ENCODE measurements around the gene TMPRSS4. TPM values are rescaled to one million over a fixed set of nuclear protein-coding genes. Genes with fewer than 3 reads are reported as not detected.

Gene TMPRSS4, protein sequence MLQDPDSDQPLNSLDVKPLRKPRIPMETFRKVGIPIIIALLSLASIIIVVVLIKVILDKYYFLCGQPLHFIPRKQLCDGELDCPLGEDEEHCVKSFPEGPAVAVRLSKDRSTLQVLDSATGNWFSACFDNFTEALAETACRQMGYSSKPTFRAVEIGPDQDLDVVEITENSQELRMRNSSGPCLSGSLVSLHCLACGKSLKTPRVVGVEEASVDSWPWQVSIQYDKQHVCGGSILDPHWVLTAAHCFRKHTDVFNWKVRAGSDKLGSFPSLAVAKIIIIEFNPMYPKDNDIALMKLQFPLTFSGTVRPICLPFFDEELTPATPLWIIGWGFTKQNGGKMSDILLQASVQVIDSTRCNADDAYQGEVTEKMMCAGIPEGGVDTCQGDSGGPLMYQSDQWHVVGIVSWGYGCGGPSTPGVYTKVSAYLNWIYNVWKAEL
- not detected in 2 replicates for total RNA-seq (2012; rRNA removed)

DNA sequence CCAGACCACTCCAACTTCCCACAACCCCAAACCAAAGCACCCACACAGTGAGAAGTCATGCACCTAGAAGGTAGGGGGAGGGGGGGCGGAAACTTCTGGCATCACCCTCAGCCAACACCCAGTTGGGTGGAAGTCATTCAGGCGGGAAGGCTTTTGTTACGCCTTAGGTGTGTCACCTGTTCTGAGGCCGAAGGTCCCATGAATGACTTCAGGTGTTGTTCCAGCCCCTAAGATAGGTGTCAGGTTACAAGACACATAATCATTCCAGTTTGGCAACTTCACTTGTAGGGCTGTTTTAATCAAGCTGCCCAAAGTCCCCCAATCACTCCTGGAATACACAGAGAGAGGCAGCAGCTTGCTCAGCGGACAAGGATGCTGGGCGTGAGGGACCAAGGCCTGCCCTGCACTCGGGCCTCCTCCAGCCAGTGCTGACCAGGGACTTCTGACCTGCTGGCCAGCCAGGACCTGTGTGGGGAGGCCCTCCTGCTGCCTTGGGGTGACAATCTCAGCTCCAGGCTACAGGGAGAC lies at the start of gene TMPRSS4:
Gene TMPRSS4 (plus strand): TSS at position 325 of the 528 bp plus-strand sequence. CDS start 225 bp downstream, outside the sequence.
- no peaks in the 10 kb centered on the region for H3K9me3 ChIP-seq (replicated peaks; ENCODE audit: low read length)
- peaks cover 9% of the 10 kb centered on the region for H3K27me3 ChIP-seq (ENCODE audit: control insufficient read depth, insufficient read depth, low read length)

DNA sequence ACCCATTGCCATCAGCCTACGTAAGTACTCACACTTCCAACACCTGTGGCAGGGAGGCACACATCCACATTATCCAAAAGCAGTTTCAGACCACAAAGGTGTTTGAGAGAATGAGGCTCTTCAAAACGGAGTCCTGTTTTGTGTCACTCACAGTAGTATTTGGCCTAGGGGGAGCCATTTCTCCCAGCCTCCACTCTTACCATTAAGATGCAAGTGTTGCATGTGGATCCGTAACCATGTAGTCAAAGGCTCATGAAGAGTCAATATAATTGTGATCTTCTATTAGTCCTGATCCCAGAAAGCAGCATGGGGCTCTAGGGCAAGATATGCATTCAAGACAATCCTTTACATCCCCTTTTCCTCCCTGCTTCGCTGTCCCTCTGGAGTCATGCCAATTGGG lies 49.2 kb upstream of the TMPRSS4 start:
- H3K9ac ChIP-seq (ENCODE audit: low read depth, low read length): no peak overlapping the region
- no peaks in the 10 kb centered on the region for H3K9me3 ChIP-seq (replicated peaks; ENCODE audit: low read length)
- no peaks in the 10 kb centered on the region for H3K36me3 ChIP-seq (ENCODE audit: insufficient read depth, low read length)
- no peaks in the 10 kb centered on the region for H3K4me1 ChIP-seq (ENCODE audit: control insufficient read depth, insufficient read depth, low read length)
- H3K4me2 ChIP-seq (ENCODE audit: low read length): no peak overlapping the region
- H3K27me3 ChIP-seq (ENCODE audit: control insufficient read depth, insufficient read depth, low read length): no peaks in the 10 kb centered on the region
- no peak overlapping the region for H3K4me3 ChIP-seq (ENCODE audit: low read length)

More for the DNA sequence above, at the start of gene TMPRSS4:
- Histone ChIP-seq H3K9ac (ENCODE audit: low read depth, low read length) (no peak within 1 kb of the TSS), H3K4me2 (ENCODE audit: low read length) (no peak within 1 kb of the TSS), H3K36me3 (ENCODE audit: insufficient read depth, low read length) (no peaks in the 10 kb centered on the region), H3K4me3 (ENCODE audit: low read length) (no peak within 1 kb of the TSS), H3K4me1 (ENCODE audit: control insufficient read depth, insufficient read depth, low read length) (no peaks in the 10 kb centered on the region)

DNA sequence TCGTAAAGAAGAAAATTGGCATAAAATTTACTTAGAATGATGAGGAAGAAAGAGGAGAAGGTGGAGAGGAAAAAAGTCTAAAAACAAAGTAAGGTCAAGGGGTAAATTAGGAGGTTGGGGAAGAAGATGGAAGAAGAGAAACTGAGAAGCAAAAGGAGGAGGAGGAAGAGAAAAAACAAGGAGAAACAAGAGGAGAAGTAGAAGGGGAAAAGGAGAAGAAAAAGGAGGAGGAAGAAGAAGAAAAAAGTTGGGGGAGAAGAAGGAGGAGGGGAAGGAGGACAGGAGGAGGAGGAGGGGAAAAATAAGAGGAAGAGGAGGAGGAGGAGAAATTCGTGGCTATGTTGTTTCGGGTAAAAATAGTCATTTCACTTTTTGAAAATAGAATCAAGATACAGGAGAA lies 48.3 kb upstream of the TMPRSS4 start:
- Histone ChIP-seq H3K9ac (ENCODE audit: low read depth, low read length) (no peak overlapping the region), H3K4me3 (ENCODE audit: low read length) (no peak overlapping the region), H3K4me1 (ENCODE audit: control insufficient read depth, insufficient read depth, low read length) (no peaks in the 10 kb centered on the region), H3K9me3 (replicated peaks; ENCODE audit: low read length) (no peaks in the 10 kb centered on the region), H3K27me3 (ENCODE audit: control insufficient read depth, insufficient read depth, low read length) (no peaks in the 10 kb centered on the region), H3K36me3 (ENCODE audit: insufficient read depth, low read length) (no peaks in the 10 kb centered on the region), H3K4me2 (ENCODE audit: low read length) (no peak overlapping the region)

DNA sequence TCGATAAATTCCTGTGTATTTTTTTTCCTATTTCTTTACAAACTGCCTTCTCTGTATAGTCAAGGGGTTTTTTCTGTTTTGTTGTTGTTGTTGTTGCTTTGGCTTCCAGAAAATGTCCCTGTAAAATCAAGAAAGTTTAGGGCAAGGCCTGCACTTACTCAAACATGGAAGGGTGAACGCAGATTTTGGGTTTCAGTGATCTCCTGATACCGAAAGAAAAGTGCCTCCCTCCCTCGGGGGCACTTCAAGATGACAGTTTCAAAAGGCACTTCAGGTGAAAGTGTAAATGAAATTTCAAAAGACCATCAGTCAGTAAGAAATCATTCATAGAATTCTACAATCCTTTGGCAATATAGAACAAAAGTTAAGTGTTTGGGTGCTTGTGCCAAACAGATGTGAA lies 43.4 kb upstream of the TMPRSS4 start:
- no peak overlapping the region for H3K9ac ChIP-seq (ENCODE audit: low read depth, low read length)
- no peaks in the 10 kb centered on the region for H3K27me3 ChIP-seq (ENCODE audit: control insufficient read depth, insufficient read depth, low read length)
- H3K4me2 ChIP-seq (ENCODE audit: low read length): no peak overlapping the region

DNA sequence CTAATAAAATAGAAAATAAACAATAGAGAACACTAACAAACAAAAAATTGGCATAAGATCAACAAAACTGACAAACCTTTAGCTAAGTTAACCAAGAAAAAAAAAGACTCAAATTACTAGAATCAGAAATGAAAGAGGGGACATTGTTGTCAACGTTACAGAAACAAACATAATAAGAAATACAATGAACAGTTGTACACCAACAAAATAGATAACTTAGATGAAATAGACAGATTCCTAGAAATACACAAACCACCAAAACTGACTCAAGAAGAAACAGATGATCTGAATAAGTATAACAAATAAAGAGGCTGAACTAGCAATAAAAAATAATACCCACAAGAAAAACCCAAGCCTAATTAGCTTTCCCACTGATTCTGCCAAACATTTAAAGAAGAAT lies 34.7 kb upstream of the TMPRSS4 start:
- H3K4me1 ChIP-seq (ENCODE audit: control insufficient read depth, insufficient read depth, low read length): no peaks in the 10 kb centered on the region
- no peaks in the 10 kb centered on the region for H3K36me3 ChIP-seq (ENCODE audit: insufficient read depth, low read length)
- H3K4me3 ChIP-seq (ENCODE audit: low read length): no peak overlapping the region
- no peak overlapping the region for H3K4me2 ChIP-seq (ENCODE audit: low read length)
- no peaks in the 10 kb centered on the region for H3K9me3 ChIP-seq (replicated peaks; ENCODE audit: low read length)
- H3K27me3 ChIP-seq (ENCODE audit: control insufficient read depth, insufficient read depth, low read length): peaks cover 9% of the 10 kb centered on the region
- no peak overlapping the region for H3K9ac ChIP-seq (ENCODE audit: low read depth, low read length)

More for the DNA sequence above, 43.4 kb upstream of the TMPRSS4 start:
- Histone ChIP-seq H3K4me3 (ENCODE audit: low read length) (no peak overlapping the region), H3K4me1 (ENCODE audit: control insufficient read depth, insufficient read depth, low read length) (no peaks in the 10 kb centered on the region), H3K36me3 (ENCODE audit: insufficient read depth, low read length) (no peaks in the 10 kb centered on the region), H3K9me3 (replicated peaks; ENCODE audit: low read length) (no peaks in the 10 kb centered on the region)

DNA sequence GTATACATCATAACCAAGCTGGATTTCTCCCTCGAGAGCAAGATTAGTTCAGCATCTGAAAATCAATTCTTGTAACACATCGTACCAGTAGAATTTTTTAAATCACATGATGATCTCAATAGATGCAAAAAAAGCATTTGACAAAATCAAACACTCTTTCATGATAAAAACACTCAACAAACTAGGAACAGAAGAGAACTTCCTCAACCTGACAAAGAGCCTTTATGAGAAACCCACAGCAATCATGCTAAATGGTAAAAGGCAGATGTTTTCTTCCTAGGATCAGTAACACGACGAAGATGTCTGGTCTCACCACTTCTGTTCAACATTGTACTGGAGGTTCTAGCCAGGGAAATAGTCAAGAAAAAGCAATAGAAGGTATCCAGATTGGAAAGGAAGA lies 34.1 kb upstream of the TMPRSS4 start:
- no peaks in the 10 kb centered on the region for H3K4me1 ChIP-seq (ENCODE audit: control insufficient read depth, insufficient read depth, low read length)
- no peak overlapping the region for H3K4me2 ChIP-seq (ENCODE audit: low read length)
- no peak overlapping the region for H3K9ac ChIP-seq (ENCODE audit: low read depth, low read length)
- no peaks in the 10 kb centered on the region for H3K9me3 ChIP-seq (replicated peaks; ENCODE audit: low read length)
- no peak overlapping the region for H3K4me3 ChIP-seq (ENCODE audit: low read length)
- H3K27me3 ChIP-seq (ENCODE audit: control insufficient read depth, insufficient read depth, low read length): peaks cover 15% of the 10 kb centered on the region
- H3K36me3 ChIP-seq (ENCODE audit: insufficient read depth, low read length): no peaks in the 10 kb centered on the region

DNA sequence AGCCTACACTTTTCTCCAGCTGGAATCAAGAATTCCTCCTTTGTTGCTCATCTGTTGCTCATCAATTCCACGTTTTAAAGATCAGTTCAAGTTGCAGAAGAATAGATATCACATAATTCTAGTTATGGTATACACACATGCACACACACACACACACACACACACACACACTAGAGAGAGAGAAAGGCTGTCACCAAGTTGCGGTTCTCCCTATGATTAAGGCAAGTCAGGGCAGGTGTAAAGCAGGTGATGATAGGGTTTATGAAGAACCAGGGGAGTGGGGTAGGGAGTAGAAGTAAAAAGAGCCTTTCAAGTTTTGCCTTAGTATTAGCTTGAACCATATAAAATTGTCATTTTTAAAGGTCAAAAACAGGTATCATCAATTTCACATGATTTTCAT lies 31.7 kb upstream of the TMPRSS4 start:
- Histone ChIP-seq H3K4me1 (ENCODE audit: control insufficient read depth, insufficient read depth, low read length) (no peaks in the 10 kb centered on the region), H3K4me3 (ENCODE audit: low read length) (no peak overlapping the region), H3K9ac (ENCODE audit: low read depth, low read length) (no peak overlapping the region), H3K9me3 (replicated peaks; ENCODE audit: low read length) (no peaks in the 10 kb centered on the region), H3K4me2 (ENCODE audit: low read length) (no peak overlapping the region), H3K27me3 (ENCODE audit: control insufficient read depth, insufficient read depth, low read length) (peaks cover 16% of the 10 kb centered on the region), H3K36me3 (ENCODE audit: insufficient read depth, low read length) (no peaks in the 10 kb centered on the region)

DNA sequence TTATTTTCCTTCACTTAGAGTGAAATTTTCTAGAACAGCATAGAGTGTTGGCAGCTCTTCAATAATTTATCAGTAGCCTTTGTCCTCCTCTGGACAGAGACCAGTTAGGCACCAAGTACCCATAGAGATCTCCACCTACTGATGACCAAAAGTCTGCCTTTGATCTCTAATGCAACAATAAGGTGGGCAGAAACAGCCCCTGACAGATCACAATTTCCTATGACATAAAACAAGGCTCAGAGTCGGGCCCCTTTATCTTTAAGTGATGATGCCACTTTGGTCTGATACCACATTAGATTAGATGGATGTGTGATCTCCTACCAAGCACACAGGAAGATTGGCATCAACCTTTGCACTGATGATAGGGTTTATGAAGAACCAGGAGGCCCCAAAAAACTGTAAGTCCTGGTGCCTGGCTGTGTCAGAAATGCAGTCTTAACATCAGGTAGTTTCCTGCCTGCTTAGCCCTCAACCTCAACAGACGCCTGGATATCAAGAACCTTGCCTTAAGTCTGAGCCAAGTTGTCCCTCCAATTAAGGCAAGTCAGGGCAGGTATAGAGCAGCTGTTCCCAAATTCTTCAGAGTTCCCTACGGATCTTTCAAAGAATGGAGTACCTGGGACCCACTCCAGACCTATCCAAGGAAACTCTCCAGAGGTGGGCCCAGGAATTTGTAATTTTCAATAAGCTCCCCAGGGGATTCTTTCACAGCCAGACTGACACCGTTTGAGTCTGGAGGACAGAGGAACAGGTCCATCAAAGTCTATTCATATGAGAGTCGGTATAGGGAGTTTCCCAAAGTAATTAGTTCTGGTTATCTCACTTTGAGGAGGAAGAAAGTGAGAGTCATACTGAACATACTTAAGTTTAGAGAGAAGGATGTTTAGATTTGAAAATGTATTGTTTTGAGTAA lies 30.6 kb upstream of the TMPRSS4 start:
- no peak overlapping the region for H3K4me3 ChIP-seq (ENCODE audit: low read length)
- no peaks in the 10 kb centered on the region for H3K36me3 ChIP-seq (ENCODE audit: insufficient read depth, low read length)
- no peaks in the 10 kb centered on the region for H3K9me3 ChIP-seq (replicated peaks; ENCODE audit: low read length)
- peaks cover 16% of the 10 kb centered on the region for H3K27me3 ChIP-seq (ENCODE audit: control insufficient read depth, insufficient read depth, low read length)
- H3K4me1 ChIP-seq (ENCODE audit: control insufficient read depth, insufficient read depth, low read length): no peaks in the 10 kb centered on the region
- H3K4me2 ChIP-seq (ENCODE audit: low read length): no peak overlapping the region
- H3K9ac ChIP-seq (ENCODE audit: low read depth, low read length): no peak overlapping the region

DNA sequence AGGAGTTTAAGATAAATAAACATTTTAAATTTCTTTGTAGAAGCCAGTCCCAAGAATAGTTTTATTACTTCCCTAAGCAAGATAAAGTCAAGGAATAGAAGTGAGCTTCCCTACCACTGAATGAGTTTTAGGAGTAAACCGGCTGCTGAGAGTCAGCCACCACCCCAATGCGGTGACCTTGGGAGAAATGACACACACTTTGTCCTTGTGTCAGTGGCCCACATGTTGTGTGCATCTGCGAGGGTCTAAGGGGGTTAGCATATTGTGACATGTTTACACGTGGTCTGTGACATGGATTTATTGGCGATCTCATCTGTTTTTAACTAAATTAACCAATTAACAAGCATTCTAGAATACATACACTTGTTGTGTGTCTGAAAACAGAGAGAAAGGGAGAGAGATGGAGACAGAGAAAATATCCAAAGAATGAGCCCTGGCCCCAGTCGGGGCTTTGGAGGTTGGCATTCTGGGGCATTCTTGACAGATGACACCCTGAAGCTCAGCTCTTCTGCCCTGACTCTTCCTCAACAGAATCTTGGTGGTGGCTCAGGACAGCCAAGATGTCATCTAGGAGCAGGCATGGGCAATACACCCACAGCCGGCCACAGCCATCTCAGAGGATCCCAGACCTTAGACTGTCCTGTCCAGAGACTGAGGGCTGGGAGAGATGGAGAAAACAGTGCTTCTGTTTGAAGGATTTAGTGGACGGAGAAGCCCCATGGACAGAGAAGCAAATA lies 29.7 kb upstream of the TMPRSS4 start:
- Histone ChIP-seq H3K4me1 (ENCODE audit: control insufficient read depth, insufficient read depth, low read length) (no peaks in the 10 kb centered on the region), H3K4me3 (ENCODE audit: low read length) (no peak overlapping the region), H3K27me3 (ENCODE audit: control insufficient read depth, insufficient read depth, low read length) (peaks cover 16% of the 10 kb centered on the region), H3K36me3 (ENCODE audit: insufficient read depth, low read length) (no peaks in the 10 kb centered on the region), H3K9me3 (replicated peaks; ENCODE audit: low read length) (no peaks in the 10 kb centered on the region), H3K9ac (ENCODE audit: low read depth, low read length) (no peak overlapping the region), H3K4me2 (ENCODE audit: low read length) (no peak overlapping the region)

DNA sequence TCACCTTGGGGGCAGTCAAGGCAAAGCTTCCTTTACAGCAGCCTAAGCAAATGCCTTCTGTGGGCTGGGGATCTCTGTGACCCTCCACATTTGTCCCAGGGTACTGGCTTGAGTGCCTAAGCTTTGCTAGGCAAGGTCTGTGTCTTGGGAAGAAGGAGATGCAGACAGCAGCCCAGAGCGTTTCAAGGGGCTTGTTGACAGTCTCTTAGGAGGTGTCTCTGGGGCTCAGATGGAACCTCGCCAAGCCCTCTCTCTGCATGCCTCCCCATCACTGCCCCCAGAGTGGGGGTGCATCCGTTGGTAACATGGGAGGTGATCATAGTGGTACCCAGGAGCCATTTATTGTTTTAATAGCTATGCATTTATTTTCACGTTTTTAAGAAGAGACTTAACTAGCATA lies 29.1 kb upstream of the TMPRSS4 start:
- Histone ChIP-seq H3K36me3 (ENCODE audit: insufficient read depth, low read length) (no peaks in the 10 kb centered on the region), H3K4me3 (ENCODE audit: low read length) (no peak overlapping the region), H3K4me1 (ENCODE audit: control insufficient read depth, insufficient read depth, low read length) (no peaks in the 10 kb centered on the region), H3K9me3 (replicated peaks; ENCODE audit: low read length) (no peaks in the 10 kb centered on the region), H3K27me3 (ENCODE audit: control insufficient read depth, insufficient read depth, low read length) (peaks cover 16% of the 10 kb centered on the region), H3K4me2 (ENCODE audit: low read length) (no peak overlapping the region), H3K9ac (ENCODE audit: low read depth, low read length) (no peak overlapping the region)
